Measurements from ENCODE around the gene SLC9A3. TPM values are rescaled to one million over a fixed set of nuclear protein-coding genes. Genes with fewer than 3 reads are reported as not detected.

Gene SLC9A3
- total and polyA plus RNA-seq, 2 donors, result 1.3 to 1.9 TPM

DNA sequence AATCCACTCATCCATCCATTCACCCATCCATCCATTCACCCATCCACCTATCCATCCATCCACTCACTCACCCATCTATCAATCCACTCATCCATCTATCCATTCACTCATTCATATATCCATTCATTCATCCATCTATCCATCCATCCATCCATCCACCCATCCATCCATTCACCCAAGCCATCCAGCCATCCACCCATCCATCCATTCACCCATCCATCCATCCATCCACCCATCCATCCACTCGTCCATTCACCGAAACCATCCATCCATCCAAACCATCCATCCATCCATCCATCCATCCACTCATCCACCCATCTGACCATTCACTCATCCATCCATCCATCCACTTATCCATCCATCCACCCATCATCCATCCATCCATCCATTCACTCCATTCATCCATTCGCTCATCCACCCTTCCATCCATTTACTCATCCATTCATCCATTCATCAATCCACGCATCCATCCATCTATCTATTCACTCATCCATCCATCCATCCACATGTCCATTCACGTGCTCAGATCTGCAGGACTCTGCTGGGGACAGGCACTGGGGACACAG is 6.6 kb downstream of the SLC9A3 start:
- 93% methylated on average over 5 of the region's 5 CpGs for WGBS
- no peak for DNase-seq (ENCODE audit: low read depth in 6 of 9, low spot score in 9 of 9)
- H3K36me3 ChIP-seq (ENCODE audit: control insufficient read depth in 2 of 2, insufficient read depth in 2 of 2, low read length in 1 of 2), result no peaks in the 10 kb centered on the region
- no peak overlapping the region for H3K27ac ChIP-seq (ENCODE audit: low read depth in 1 of 2, low read length in 1 of 2)
- H3K4me1 ChIP-seq (ENCODE audit: control insufficient read depth in 2 of 2, insufficient read depth in 2 of 2, low read length in 2 of 2), result no peaks in the 10 kb centered on the region
- H3K9me3 ChIP-seq (ENCODE audit: control insufficient read depth in 2 of 2, insufficient read depth in 1 of 2, low read length in 1 of 2), result no peaks in the 10 kb centered on the region
- H3K4me3 ChIP-seq (ENCODE audit: low read length in 2 of 2), result no peak overlapping the region
- peaks cover 12 to 55% of the 10 kb centered on the region in 2 donors for H3K27me3 ChIP-seq (ENCODE audit: control insufficient read depth in 2 of 2, insufficient read depth in 1 of 2, low read length in 1 of 2)

DNA sequence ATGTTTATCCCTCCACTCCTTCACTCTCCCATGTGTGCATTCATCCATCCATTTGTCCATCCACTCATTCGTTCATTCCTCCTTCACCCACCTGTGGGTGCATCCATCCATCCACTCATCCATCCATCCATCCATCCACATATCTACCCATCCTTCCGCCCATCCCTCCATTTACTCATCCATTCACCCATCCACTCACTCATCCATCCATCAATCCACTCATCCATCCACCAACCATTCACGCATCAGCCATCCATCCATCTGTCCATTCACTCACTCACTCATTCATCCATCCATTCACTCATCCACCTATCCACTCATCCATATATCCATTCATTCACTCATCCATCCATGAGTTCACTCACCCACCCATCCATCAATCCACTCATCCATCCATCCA is 7.3 kb downstream of the SLC9A3 start:
- WGBS, result 97% methylated on average over 3 of the region's 3 CpGs
- no peak overlapping the region for H3K27ac ChIP-seq (ENCODE audit: low read depth in 1 of 2, low read length in 1 of 2)
- H3K4me1 ChIP-seq (ENCODE audit: control insufficient read depth in 2 of 2, insufficient read depth in 2 of 2, low read length in 2 of 2), result no peaks in the 10 kb centered on the region
- no peaks in the 10 kb centered on the region for H3K36me3 ChIP-seq (ENCODE audit: control insufficient read depth in 2 of 2, insufficient read depth in 2 of 2, low read length in 1 of 2)
- H3K27me3 ChIP-seq (ENCODE audit: control insufficient read depth in 2 of 2, insufficient read depth in 1 of 2, low read length in 1 of 2), result peaks cover 8 to 51% of the 10 kb centered on the region in 2 donors
- DNase-seq (ENCODE audit: low read depth in 6 of 9, low spot score in 9 of 9), result no peak
- H3K4me3 ChIP-seq (ENCODE audit: low read length in 2 of 2), result no peak overlapping the region
- H3K9me3 ChIP-seq (ENCODE audit: control insufficient read depth in 2 of 2, insufficient read depth in 1 of 2, low read length in 1 of 2), result no peaks in the 10 kb centered on the region

DNA sequence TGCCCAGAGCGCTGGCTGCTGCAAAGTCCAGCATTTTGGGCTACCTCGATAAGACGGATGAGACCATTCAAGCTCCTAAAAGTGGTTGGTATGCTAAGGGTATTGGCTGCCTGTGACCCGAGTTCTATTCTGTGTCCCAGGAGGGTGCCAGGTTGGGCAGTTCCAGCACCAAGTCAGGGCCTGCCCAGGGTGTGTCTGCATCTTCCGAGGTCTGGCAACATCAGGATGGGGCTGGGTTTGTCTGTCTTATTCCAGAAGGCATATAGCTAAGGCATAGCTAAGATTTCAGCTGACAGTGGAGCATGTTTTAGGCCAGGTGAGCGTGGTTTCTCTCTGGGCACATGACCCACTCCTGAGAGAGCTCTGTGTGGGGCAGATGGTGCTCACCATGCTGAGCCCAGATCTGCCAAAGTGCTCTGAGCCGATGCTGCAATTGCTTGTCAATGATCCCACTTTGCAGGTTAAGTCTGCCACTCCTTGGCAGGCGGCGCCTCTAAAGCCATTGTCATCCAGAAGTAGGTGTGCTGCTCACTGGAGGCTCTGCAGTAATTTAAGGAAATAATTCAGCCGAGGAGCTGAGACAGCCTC is 7.8 kb downstream of the SLC9A3 start:
- Histone ChIP-seq H3K36me3 (ENCODE audit: control insufficient read depth in 2 of 2, insufficient read depth in 2 of 2, low read length in 1 of 2) (no peaks in the 10 kb centered on the region), H3K27me3 (ENCODE audit: control insufficient read depth in 2 of 2, insufficient read depth in 1 of 2, low read length in 1 of 2) (peaks cover 2 to 45% of the 10 kb centered on the region in 2 donors), H3K4me1 (ENCODE audit: control insufficient read depth in 2 of 2, insufficient read depth in 2 of 2, low read length in 2 of 2) (no peaks in the 10 kb centered on the region), H3K4me3 (ENCODE audit: low read length in 2 of 2) (no peak overlapping the region), H3K27ac (ENCODE audit: low read depth in 1 of 2, low read length in 1 of 2) (no peak overlapping the region), H3K9me3 (ENCODE audit: control insufficient read depth in 2 of 2, insufficient read depth in 1 of 2, low read length in 1 of 2) (no peaks in the 10 kb centered on the region)
- 89% methylated on average over 10 of the region's 10 CpGs for WGBS
- DNase-seq (ENCODE audit: low read depth in 6 of 9, low spot score in 9 of 9), result no peak

DNA sequence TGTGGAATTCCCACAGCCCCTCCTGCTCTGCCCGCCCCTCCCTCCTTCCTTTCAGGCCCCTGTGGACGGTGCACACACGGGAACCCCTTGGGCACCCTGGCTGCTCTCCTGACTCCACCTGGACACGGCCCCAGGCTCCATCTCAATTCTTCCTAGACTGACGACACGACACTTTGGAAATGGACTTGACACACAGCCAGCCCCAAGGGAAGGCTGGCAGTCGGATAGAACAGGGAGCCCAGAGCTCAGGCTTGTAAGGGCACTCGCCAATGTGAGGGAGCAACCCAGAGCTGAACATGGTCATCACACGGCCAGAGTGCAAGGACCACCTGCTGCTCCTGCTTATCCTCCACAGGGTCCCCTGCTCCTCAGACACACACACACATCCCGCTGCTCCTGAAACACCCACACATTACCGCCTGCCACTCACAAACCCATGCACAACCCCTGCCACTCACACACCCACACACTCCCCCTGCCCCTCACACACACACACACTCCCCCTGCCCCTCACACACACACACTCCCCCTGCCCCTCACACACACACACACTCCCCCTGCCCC is 8.9 kb downstream of the SLC9A3 start:
- H3K36me3 ChIP-seq (ENCODE audit: control insufficient read depth in 2 of 2, insufficient read depth in 2 of 2, low read length in 1 of 2), result no peaks in the 10 kb centered on the region
- no peaks in the 10 kb centered on the region for H3K9me3 ChIP-seq (ENCODE audit: control insufficient read depth in 2 of 2, insufficient read depth in 1 of 2, low read length in 1 of 2)
- WGBS, result 74% methylated on average over 11 of the region's 11 CpGs
- H3K4me1 ChIP-seq (ENCODE audit: control insufficient read depth in 2 of 2, insufficient read depth in 2 of 2, low read length in 2 of 2), result no peaks in the 10 kb centered on the region
- H3K27ac ChIP-seq (ENCODE audit: low read depth in 1 of 2, low read length in 1 of 2), result no peak overlapping the region
- DNase-seq (ENCODE audit: low read depth in 6 of 9, low spot score in 9 of 9), result no peak
- no peak overlapping the region for H3K4me3 ChIP-seq (ENCODE audit: low read length in 2 of 2)
- H3K27me3 ChIP-seq (ENCODE audit: control insufficient read depth in 2 of 2, insufficient read depth in 1 of 2, low read length in 1 of 2), result peaks cover 2 to 34% of the 10 kb centered on the region in 2 donors

DNA sequence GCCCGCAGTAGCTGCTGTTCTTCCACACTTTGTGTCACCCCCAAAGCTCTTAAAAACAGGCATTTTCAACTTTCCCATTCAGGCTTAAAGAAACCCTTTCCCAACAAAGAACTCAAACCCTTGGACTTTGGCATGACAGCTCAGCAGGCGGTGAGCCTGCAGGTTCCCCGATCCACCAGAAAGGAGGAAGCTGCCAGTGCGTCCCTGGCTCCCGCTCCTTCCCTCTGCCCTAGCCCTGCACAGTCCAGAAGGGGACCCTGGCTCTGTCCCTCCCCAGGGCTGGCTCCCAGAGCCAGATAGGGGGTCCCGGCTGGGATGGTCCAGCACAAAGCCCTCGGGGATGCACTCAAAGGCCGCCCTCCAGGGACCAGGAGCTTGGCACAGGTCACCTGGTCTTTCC is 9.6 kb downstream of the SLC9A3 start:
- no peak for DNase-seq (ENCODE audit: low read depth in 6 of 9, low spot score in 9 of 9)
- no peaks in the 10 kb centered on the region for H3K36me3 ChIP-seq (ENCODE audit: control insufficient read depth in 2 of 2, insufficient read depth in 2 of 2, low read length in 1 of 2)
- 81% methylated on average over 8 of the region's 8 CpGs for WGBS
- H3K4me3 ChIP-seq (ENCODE audit: low read length in 2 of 2), result no peak overlapping the region
- H3K27ac ChIP-seq (ENCODE audit: low read depth in 1 of 2, low read length in 1 of 2), result no peak overlapping the region
- H3K4me1 ChIP-seq (ENCODE audit: control insufficient read depth in 2 of 2, insufficient read depth in 2 of 2, low read length in 2 of 2), result no peaks in the 10 kb centered on the region
- no peaks in the 10 kb centered on the region for H3K9me3 ChIP-seq (ENCODE audit: control insufficient read depth in 2 of 2, insufficient read depth in 1 of 2, low read length in 1 of 2)
- peaks cover 0 to 33% of the 10 kb centered on the region in 2 donors for H3K27me3 ChIP-seq (ENCODE audit: control insufficient read depth in 2 of 2, insufficient read depth in 1 of 2, low read length in 1 of 2)

DNA sequence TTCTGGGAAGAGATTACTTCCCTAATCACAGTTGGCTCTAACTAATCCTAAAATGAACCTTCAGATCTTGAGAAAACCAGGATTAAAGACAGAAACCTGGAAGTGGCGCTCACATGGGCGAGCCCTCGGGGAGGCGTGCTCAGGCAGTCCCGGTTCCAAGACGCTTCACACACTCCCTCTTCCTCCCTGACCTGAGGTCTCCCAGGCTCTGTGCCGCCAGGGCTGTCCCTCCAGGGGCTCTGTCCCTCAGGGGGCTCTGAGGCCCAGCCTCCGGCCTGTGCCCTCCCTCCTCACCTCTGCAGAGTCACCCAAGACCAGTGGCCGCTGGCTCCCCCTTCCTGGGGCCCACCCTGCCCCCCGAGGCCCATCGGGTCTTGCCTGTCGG is 10.2 kb downstream of the SLC9A3 start:
- Histone ChIP-seq H3K4me3 (ENCODE audit: low read length in 2 of 2) (no peak overlapping the region), H3K9me3 (ENCODE audit: control insufficient read depth in 2 of 2, insufficient read depth in 1 of 2, low read length in 1 of 2) (no peaks in the 10 kb centered on the region), H3K4me1 (ENCODE audit: control insufficient read depth in 2 of 2, insufficient read depth in 2 of 2, low read length in 2 of 2) (no peaks in the 10 kb centered on the region), H3K27ac (ENCODE audit: low read depth in 1 of 2, low read length in 1 of 2) (no peak overlapping the region), H3K27me3 (ENCODE audit: control insufficient read depth in 2 of 2, insufficient read depth in 1 of 2, low read length in 1 of 2) (peaks cover 0 to 29% of the 10 kb centered on the region in 2 donors), H3K36me3 (ENCODE audit: control insufficient read depth in 2 of 2, insufficient read depth in 2 of 2, low read length in 1 of 2) (no peaks in the 10 kb centered on the region)
- DNase-seq (ENCODE audit: low read depth in 6 of 9, low spot score in 9 of 9), result no peak
- WGBS, result 83% methylated on average over 12 of the region's 12 CpGs

DNA sequence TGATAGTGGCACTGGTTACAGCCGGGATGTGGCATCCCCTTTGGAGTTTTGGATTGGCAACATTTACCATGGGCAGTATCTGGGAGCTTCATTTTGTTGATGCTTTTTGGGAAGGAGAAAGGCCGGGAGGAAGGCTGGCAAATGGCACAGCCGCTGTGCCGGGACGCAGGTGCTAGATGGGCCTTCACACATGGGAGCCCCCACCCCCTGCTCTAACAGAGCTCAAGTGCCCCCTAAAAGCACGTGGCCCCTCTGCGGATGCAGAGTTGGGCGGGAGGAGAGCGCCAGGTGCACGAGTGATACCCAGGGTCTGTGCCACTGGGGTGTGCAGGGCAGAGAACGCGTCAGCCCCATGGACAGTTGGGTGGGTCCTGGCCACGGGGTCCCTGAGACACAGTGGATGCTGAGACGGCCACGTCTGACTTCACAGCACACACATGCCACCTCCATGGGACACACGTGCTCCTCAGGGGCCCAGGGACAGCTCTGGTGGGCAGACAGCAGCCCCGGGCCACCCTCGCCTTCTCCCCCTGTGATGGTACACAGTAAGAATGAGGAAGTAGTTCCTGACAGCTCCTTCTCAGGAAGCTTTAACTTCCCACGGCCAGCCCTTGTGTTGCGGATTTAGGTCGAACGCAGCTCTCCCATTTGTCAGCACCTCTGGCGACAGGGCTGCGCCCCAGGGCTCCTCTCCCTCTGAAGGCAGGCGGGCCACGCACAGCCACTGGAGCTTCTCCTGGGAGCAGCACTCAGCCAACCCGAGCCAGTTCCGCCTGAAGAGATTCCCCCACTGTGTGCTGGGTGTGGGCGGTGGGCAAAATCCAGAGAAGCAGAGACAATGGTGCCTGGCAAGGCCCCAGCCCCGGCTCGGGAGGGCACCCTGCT is 10.8 kb downstream of the SLC9A3 start:
- 60% methylated on average over 31 of the region's 31 CpGs for WGBS
- Histone ChIP-seq H3K36me3 (ENCODE audit: control insufficient read depth in 2 of 2, insufficient read depth in 2 of 2, low read length in 1 of 2) (no peaks in the 10 kb centered on the region), H3K4me1 (ENCODE audit: control insufficient read depth in 2 of 2, insufficient read depth in 2 of 2, low read length in 2 of 2) (no peaks in the 10 kb centered on the region), H3K27ac (ENCODE audit: low read depth in 1 of 2, low read length in 1 of 2) (no peak overlapping the region), H3K27me3 (ENCODE audit: control insufficient read depth in 2 of 2, insufficient read depth in 1 of 2, low read length in 1 of 2) (peaks cover 0 to 29% of the 10 kb centered on the region in 2 donors), H3K9me3 (ENCODE audit: control insufficient read depth in 2 of 2, insufficient read depth in 1 of 2, low read length in 1 of 2) (no peaks in the 10 kb centered on the region), H3K4me3 (ENCODE audit: low read length in 2 of 2) (no peak overlapping the region)
- DNase-seq (ENCODE audit: low read depth in 6 of 9, low spot score in 9 of 9), result no peak

DNA sequence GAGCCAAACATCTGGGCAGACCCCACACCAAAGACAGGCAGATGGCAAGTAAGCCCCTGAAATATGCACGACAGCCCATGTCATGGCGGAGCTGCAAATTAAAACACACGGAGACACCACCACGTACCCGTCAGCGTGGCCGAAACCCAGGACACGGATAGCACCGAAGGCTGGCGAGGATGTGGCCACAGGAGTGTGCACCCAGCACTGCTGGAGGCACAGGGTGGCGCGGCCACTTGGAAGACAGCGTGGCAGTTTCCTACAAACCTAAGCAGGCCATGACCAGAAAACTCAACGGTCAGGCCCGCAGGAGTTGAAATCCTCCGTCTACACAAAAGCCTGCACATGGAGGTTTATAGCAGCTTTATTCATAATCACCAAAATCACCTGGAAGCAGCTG is 12.8 kb downstream of the SLC9A3 start:
- DNase-seq (ENCODE audit: low read depth in 6 of 9, low spot score in 9 of 9), result no peak

DNA sequence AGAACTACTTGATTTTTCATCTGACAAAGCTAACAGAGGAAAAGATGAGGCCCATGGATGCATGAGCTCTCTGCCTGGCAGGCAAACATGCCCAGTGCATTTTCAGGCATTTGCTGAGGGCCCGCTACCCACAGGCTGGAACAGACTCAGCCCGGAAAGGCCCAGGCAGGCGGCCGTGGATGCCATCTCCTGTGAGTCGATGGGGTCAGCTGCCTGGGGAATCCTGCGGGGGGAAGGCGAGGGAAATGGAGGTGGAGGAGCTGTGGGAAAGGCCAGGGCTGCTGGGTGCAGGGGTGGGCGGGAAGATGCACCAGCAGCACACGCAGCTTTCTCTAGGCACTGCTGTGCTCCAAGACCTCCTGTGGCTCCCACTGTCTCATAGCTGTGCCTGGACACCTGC is 13.7 kb downstream of the SLC9A3 start:
- 94% methylated on average over 9 of the region's 9 CpGs for WGBS
- Histone ChIP-seq H3K9me3 (ENCODE audit: control insufficient read depth in 2 of 2, insufficient read depth in 1 of 2, low read length in 1 of 2) (peaks cover 2 to 7% of the 10 kb centered on the region in 2 donors), H3K4me3 (ENCODE audit: low read length in 2 of 2) (no peak overlapping the region), H3K4me1 (ENCODE audit: control insufficient read depth in 2 of 2, insufficient read depth in 2 of 2, low read length in 2 of 2) (no peaks in the 10 kb centered on the region), H3K36me3 (ENCODE audit: control insufficient read depth in 2 of 2, insufficient read depth in 2 of 2, low read length in 1 of 2) (no peaks in the 10 kb centered on the region), H3K27me3 (ENCODE audit: control insufficient read depth in 2 of 2, insufficient read depth in 1 of 2, low read length in 1 of 2) (peaks cover 0 to 28% of the 10 kb centered on the region in 2 donors), H3K27ac (ENCODE audit: low read depth in 1 of 2, low read length in 1 of 2) (no peak overlapping the region)
- DNase-seq (ENCODE audit: low read depth in 6 of 9, low spot score in 9 of 9), result no peak

More for the DNA sequence above, 12.8 kb downstream of the SLC9A3 start:
- H3K36me3 ChIP-seq (ENCODE audit: control insufficient read depth in 2 of 2, insufficient read depth in 2 of 2, low read length in 1 of 2), result no peaks in the 10 kb centered on the region
- no peak overlapping the region for H3K27ac ChIP-seq (ENCODE audit: low read depth in 1 of 2, low read length in 1 of 2)
- no peaks in the 10 kb centered on the region for H3K4me1 ChIP-seq (ENCODE audit: control insufficient read depth in 2 of 2, insufficient read depth in 2 of 2, low read length in 2 of 2)
- H3K9me3 ChIP-seq (ENCODE audit: control insufficient read depth in 2 of 2, insufficient read depth in 1 of 2, low read length in 1 of 2), result peaks cover under 1 to 2% of the 10 kb centered on the region in 2 donors
- 96% methylated on average over 16 of the region's 16 CpGs for WGBS
- peaks cover 0 to 29% of the 10 kb centered on the region in 2 donors for H3K27me3 ChIP-seq (ENCODE audit: control insufficient read depth in 2 of 2, insufficient read depth in 1 of 2, low read length in 1 of 2)
- no peak overlapping the region for H3K4me3 ChIP-seq (ENCODE audit: low read length in 2 of 2)
